Tibial artery (tissue), 4 donors: ENCODE measurements around the gene HBEGF.
A peak's percentile ranks its signal among the peaks of the same experiment; 100 is the strongest.

Experiments used
- DNase-seq, 2 donors: peaks; one replicate each; pipeline ENCODE4 v3.0.0-alpha.2; 2019
- H3K27ac ChIP-seq, 2 donors: fragments of 200-600 bp; sonication (generic) in 1 of 2; 1 replicate in 1 of 2; 2 replicates in 1 of 2; pipeline ENCODE4 v1.5.1; 2018 to 2019; ENCODE audit warnings: mild to moderate bottlenecking in 1 of 2
- H3K27me3 ChIP-seq, 2 donors: fragments of 200-600 bp; sonication (generic) in 1 of 2; one replicate each; pipeline versions ENCODE4 v1.5.1 to v1.6.0; 2016 to 2019
- H3K36me3 ChIP-seq, 3 donors: fragments of 200-600 bp; sonication (generic) in 2 of 3; one replicate each; pipeline ENCODE4 v1.5.1; 2016 to 2019; ENCODE audit warnings: mild to moderate bottlenecking in 2 of 3
- H3K4me1 ChIP-seq, 4 donors: fragments of 200-600 bp; sonication (generic) in 2 of 4; 1 replicate in 3 of 4; 2 replicates in 1 of 4; pipeline ENCODE4 v1.5.1; 2016 to 2019
- H3K4me3 ChIP-seq, 2 donors: fragments of 200-600 bp; sonication (generic) in 1 of 2; 1 replicate in 1 of 2; 2 replicates in 1 of 2; pipeline ENCODE4 v1.5.1; 2018 to 2019; ENCODE audit warnings: mild to moderate bottlenecking in 2 of 2
- H3K9me3 ChIP-seq, 3 donors: fragments of 200-600 bp; sonication (generic) in 1 of 3; one replicate each; pipeline ENCODE4 v1.5.1; 2016 to 2019
- CTCF ChIP-seq, 2 experiments: fragments of 200-600 bp in 1 of 2; fragments of 450-650 bp in 1 of 2; IDR thresholded peaks; one replicate each; pipeline ENCODE4 v1.5.1; 2017 to 2019; ENCODE audit warnings: antibody characterized with exemption in 2 of 2, mild to moderate bottlenecking in 1 of 2, moderate library complexity in 1 of 2
- intact Hi-C: fragments of 100-400 bp; cut with DNase I; formaldehyde crosslinking; loops from one replicate; pipeline ENCODE4 v1.15.0; 2023; ENCODE audit warnings: low total_unique reads

The HBEGF gene

GRCh38 chr5:140292212-140293036 lies 54.0 kb downstream of the HBEGF start:
- DNase-seq: no peak
- H3K27ac ChIP-seq: peak overlapping the region; percentile 53 to 67
- intact Hi-C loops: no loop called here
- H3K4me3 ChIP-seq: no peak overlapping the region
- H3K9me3 ChIP-seq: no peaks in the 10 kb centered on the region
- peaks cover 4 to 66% (median 27%) of the 10 kb centered on the region in 4 donors for H3K4me1 ChIP-seq
- no peak for TF ChIP-seq CTCF (IDR thresholded peaks at IDR 0.05)
- H3K27me3 ChIP-seq: no peaks in the 10 kb centered on the region
- no peaks in the 10 kb centered on the region for H3K36me3 ChIP-seq

DNA sequence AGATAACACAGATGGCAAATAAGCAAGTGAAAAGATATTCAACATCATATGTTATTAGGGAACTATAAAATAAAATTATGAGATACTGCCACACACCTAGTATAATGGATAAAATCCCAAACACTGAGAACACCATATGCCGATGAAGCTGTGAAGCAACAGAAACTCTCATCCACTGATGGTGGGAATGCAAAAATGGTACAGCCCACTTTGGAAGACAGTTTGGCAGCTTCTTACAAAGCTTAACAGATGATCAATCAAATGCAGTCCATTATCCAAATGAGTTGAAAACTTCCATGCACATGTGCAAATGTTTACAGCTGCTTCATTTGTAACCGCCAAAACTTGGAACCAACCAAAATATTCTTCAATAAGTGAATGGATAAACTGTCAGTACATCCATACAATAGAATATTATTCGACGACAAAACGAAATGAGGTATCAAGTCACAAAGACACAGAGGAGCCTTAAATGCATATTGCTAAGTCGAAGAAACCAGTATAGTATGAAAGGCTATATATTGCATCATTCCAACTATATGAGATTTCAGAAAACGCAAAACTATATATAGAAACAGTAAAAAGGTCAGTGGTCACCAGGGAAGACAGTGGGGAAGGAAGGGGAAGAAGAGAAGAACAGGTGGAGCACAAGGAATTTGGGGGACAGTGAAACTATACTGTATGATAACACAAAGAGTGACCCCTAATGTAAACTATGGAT lies 58.4 kb downstream of the HBEGF start:
- Histone ChIP-seq H3K9me3 (no peaks in the 10 kb centered on the region), H3K36me3 (no peaks in the 10 kb centered on the region), H3K4me1 (peaks cover 2 to 26% (median 11%) of the 10 kb centered on the region in 4 donors), H3K27ac (no peak overlapping the region), H3K4me3 (no peak overlapping the region), H3K27me3 (no peaks in the 10 kb centered on the region)
- no peak for TF ChIP-seq CTCF (IDR thresholded peaks at IDR 0.05)
- intact Hi-C loops: no loop called here
- no peak for DNase-seq

DNA sequence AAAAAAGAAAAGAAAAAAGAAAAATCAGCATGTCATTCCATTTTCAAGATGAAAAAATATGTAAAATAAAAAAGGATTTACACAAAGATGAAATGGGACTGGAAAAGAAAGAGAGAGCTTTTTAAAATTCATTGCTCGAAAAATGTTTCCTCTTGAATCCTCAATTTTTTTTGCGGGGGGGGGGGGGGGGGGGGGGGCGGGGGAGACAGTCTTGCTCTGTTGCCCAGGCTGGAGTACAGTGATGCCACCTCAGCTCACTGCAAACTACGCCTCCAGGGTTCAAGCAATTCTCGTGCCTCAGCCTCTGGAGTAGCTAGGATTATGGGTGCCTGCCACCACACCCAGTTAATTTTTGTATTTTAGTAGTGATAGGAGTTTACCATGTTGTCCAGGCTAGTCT lies 60.0 kb downstream of the HBEGF start:
- intact Hi-C loops: no loop called here
- Histone ChIP-seq H3K4me3 (no peak overlapping the region), H3K27me3 (no peaks in the 10 kb centered on the region), H3K4me1 (peaks cover 0 to 10% (median 0%) of the 10 kb centered on the region in 4 donors), H3K27ac (no peak overlapping the region), H3K9me3 (no peaks in the 10 kb centered on the region), H3K36me3 (no peaks in the 10 kb centered on the region)
- DNase-seq: no peak
- TF ChIP-seq CTCF (IDR thresholded peaks at IDR 0.05): no peak

GRCh38 chr5:140284013-140284412 lies 62.4 kb downstream of the HBEGF start:
- H3K4me3 ChIP-seq: no peak overlapping the region

More at GRCh38 chr5:140284013-140284412, 62.4 kb downstream of the HBEGF start:
- no peaks in the 10 kb centered on the region for H3K27me3 ChIP-seq
- no peaks in the 10 kb centered on the region for H3K9me3 ChIP-seq
- no peaks in the 10 kb centered on the region for H3K4me1 ChIP-seq
- no peak for TF ChIP-seq CTCF (IDR thresholded peaks at IDR 0.05)
- H3K27ac ChIP-seq: no peak overlapping the region
- H3K36me3 ChIP-seq: no peaks in the 10 kb centered on the region
- intact Hi-C loops: no loop called here
- no peak for DNase-seq
